Measurements from ENCODE around the gene ATP6V1C2. TPM values are rescaled to one million over a fixed set of nuclear protein-coding genes. Genes with fewer than 3 reads are reported as not detected.

ATP6V1C2 gene
- total RNA-seq, 1 experiment from 2014 or later, result 2.0 TPM

DNA sequence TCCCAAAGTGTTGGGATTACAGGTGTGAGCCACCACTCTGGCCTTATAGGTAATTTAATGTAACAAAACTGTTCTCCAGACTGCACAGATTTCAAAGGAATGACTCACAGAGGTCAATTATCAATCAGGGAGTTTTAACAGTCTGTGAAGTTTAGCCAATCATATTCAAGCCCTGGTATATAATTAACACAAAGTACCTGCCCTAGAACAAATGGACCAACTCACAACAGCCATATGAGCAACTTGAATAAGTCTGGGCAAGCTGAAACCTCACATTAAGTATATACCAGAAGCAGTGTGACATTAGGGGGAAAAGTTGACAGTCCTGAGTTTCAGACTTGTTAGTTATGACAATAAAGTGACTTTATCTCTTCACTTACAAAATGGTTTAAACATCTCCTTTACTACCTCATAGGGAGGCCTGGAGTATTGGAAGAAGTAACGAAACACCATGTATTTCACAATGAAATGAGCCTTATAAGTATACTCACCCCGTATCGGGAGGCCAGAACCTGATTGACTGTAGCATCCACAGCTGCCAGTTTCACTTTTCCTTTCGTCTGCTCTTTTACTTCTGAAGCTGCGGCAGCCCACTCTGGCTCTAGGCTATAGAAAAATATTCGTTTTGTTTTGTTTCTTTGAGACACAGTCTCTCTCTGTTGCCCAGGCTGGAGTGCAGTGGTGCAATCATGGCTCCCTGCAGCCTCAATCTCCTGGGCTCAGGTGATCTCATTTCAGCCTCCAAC is 69.0 kb downstream of the ATP6V1C2 start:
- DNase-seq (ENCODE audit: low read depth, low spot score) (no peak), ATAC-seq (no peak)
- H3K4me1 ChIP-seq (ENCODE audit: control insufficient read depth in 1 of 2, insufficient read depth in 2 of 2, low read length in 2 of 2), result no peaks in the 10 kb centered on the region
- H3K27me3 ChIP-seq (ENCODE audit: insufficient read depth, low read length), result no peaks in the 10 kb centered on the region
- H3K9me2 ChIP-seq (ENCODE audit: insufficient read depth), result no peaks in the 10 kb centered on the region
- H3K27ac ChIP-seq (ENCODE audit: low read depth, low read length), result no peak overlapping the region
- RAD21 ChIA-PET (ENCODE audit: low non-redundant PET in 1 of 2, low total read pairs in 2 of 2, uncharacterized antibody in 2 of 2, unreplicated experiment in 2 of 2), result no interaction called here
- peaks cover 54 to 84% of the 10 kb centered on the region in 2 experiments for H3K36me3 ChIP-seq (ENCODE audit: control insufficient read depth in 1 of 2, insufficient read depth in 2 of 2, low read length in 2 of 2)
- H4K20me1 ChIP-seq (ENCODE audit: insufficient read depth), result no peaks in the 10 kb centered on the region
- POLR2A ChIA-PET, result no interaction called here
- H2AFZ ChIP-seq (ENCODE audit: low read depth, low read length, poor library complexity, severe bottlenecking), result no peak overlapping the region
- CTCF ChIA-PET, result interaction anchor here (0.5 kb wide), 1 partner anchor 65 kb away, joined by 4 read pairs; no protein-coding TSS in a partner anchor
- no peak for TF ChIP-seq ZFX (IDR thresholded peaks at IDR 0.05)
- TF ChIP-seq, protein P1, sequence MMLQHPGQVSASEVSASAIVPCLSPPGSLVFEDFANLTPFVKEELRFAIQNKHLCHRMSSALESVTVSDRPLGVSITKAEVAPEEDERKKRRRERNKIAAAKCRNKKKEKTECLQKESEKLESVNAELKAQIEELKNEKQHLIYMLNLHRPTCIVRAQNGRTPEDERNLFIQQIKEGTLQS (IDR thresholded peaks at IDR 0.05), result no peak
- TF ChIP-seq, protein P2, sequence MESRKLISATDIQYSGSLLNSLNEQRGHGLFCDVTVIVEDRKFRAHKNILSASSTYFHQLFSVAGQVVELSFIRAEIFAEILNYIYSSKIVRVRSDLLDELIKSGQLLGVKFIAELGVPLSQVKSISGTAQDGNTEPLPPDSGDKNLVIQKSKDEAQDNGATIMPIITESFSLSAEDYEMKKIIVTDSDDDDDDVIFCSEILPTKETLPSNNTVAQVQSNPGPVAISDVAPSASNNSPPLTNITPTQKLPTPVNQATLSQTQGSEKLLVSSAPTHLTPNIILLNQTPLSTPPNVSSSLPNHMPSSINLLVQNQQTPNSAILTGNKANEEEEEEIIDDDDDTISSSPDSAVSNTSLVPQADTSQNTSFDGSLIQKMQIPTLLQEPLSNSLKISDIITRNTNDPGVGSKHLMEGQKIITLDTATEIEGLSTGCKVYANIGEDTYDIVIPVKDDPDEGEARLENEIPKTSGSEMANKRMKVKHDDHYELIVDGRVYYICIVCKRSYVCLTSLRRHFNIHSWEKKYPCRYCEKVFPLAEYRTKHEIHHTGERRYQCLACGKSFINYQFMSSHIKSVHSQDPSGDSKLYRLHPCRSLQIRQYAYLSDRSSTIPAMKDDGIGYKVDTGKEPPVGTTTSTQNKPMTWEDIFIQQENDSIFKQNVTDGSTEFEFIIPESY (IDR thresholded peaks at IDR 0.05; ENCODE audit: extremely low read depth, insufficient replicate concordance, low read length), result no peak
- TF ChIP-seq, protein P3, sequence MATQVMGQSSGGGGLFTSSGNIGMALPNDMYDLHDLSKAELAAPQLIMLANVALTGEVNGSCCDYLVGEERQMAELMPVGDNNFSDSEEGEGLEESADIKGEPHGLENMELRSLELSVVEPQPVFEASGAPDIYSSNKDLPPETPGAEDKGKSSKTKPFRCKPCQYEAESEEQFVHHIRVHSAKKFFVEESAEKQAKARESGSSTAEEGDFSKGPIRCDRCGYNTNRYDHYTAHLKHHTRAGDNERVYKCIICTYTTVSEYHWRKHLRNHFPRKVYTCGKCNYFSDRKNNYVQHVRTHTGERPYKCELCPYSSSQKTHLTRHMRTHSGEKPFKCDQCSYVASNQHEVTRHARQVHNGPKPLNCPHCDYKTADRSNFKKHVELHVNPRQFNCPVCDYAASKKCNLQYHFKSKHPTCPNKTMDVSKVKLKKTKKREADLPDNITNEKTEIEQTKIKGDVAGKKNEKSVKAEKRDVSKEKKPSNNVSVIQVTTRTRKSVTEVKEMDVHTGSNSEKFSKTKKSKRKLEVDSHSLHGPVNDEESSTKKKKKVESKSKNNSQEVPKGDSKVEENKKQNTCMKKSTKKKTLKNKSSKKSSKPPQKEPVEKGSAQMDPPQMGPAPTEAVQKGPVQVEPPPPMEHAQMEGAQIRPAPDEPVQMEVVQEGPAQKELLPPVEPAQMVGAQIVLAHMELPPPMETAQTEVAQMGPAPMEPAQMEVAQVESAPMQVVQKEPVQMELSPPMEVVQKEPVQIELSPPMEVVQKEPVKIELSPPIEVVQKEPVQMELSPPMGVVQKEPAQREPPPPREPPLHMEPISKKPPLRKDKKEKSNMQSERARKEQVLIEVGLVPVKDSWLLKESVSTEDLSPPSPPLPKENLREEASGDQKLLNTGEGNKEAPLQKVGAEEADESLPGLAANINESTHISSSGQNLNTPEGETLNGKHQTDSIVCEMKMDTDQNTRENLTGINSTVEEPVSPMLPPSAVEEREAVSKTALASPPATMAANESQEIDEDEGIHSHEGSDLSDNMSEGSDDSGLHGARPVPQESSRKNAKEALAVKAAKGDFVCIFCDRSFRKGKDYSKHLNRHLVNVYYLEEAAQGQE (IDR thresholded peaks at IDR 0.05; ENCODE audit: low read depth), result no peak
- no peak for TF ChIP-seq CEBPB (IDR thresholded peaks at IDR 0.05; ENCODE audit: low read depth)
- TF ChIP-seq POLR2AphosphoS5 (IDR thresholded peaks at IDR 0.05; ENCODE audit: low read depth, low read length), result no peak
- TF ChIP-seq RAD21 (IDR thresholded peaks at IDR 0.05; ENCODE audit: low read depth), result no peak
- TF ChIP-seq CBX3 (IDR thresholded peaks at IDR 0.05; ENCODE audit: low read depth), result no peak
- TF ChIP-seq ELF1 (IDR thresholded peaks at IDR 0.05; ENCODE audit: borderline replicate concordance, low read depth), result no peak
- no peak for TF ChIP-seq YY1 (IDR thresholded peaks at IDR 0.05; ENCODE audit: extremely low read depth, insufficient replicate concordance, low read depth, low read length)
- TF ChIP-seq EGR1 (IDR thresholded peaks at IDR 0.05; ENCODE audit: low read depth), result no peak
- TF ChIP-seq ZNF274 (IDR thresholded peaks at IDR 0.05; ENCODE audit: low read depth, low read length), result no peak
- no peak for TF ChIP-seq SIN3A (IDR thresholded peaks at IDR 0.05; ENCODE audit: low read depth)
- no peak for TF ChIP-seq JUND (IDR thresholded peaks at IDR 0.05)
- no peak for TF ChIP-seq FOSL1 (IDR thresholded peaks at IDR 0.05; ENCODE audit: low read depth)
- TF ChIP-seq, protein P4, sequence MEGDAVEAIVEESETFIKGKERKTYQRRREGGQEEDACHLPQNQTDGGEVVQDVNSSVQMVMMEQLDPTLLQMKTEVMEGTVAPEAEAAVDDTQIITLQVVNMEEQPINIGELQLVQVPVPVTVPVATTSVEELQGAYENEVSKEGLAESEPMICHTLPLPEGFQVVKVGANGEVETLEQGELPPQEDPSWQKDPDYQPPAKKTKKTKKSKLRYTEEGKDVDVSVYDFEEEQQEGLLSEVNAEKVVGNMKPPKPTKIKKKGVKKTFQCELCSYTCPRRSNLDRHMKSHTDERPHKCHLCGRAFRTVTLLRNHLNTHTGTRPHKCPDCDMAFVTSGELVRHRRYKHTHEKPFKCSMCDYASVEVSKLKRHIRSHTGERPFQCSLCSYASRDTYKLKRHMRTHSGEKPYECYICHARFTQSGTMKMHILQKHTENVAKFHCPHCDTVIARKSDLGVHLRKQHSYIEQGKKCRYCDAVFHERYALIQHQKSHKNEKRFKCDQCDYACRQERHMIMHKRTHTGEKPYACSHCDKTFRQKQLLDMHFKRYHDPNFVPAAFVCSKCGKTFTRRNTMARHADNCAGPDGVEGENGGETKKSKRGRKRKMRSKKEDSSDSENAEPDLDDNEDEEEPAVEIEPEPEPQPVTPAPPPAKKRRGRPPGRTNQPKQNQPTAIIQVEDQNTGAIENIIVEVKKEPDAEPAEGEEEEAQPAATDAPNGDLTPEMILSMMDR (IDR thresholded peaks at IDR 0.05 in 2 of 3, conservative IDR thresholded peaks at IDR 0.05 in 1 of 3; ENCODE audit: borderline replicate concordance in 1 of 3, insufficient read depth in 1 of 3, low read depth in 2 of 3, low read length in 2 of 3), result no peak
- TF ChIP-seq EZH2 (IDR thresholded peaks at IDR 0.05), result no peak
- no peak for TF ChIP-seq POLR2A (IDR thresholded peaks at IDR 0.05; ENCODE audit: borderline replicate concordance, extremely low read depth, insufficient read depth, insufficient read length)
- TF ChIP-seq, protein P5, sequence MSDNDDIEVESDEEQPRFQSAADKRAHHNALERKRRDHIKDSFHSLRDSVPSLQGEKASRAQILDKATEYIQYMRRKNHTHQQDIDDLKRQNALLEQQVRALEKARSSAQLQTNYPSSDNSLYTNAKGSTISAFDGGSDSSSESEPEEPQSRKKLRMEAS (IDR thresholded peaks at IDR 0.05), result no peak
- no peak for TF ChIP-seq SRF (IDR thresholded peaks at IDR 0.05; ENCODE audit: low read depth)
- peaks cover 66% of the 10 kb centered on the region for H3K79me2 ChIP-seq (ENCODE audit: insufficient read depth, low read length)
- H3K9me3 ChIP-seq (ENCODE audit: control insufficient read depth in 1 of 2, insufficient read depth in 1 of 2, low read depth in 1 of 2, low read length in 2 of 2), result no peaks in the 10 kb centered on the region
- H3K4me2 ChIP-seq (ENCODE audit: low read length), result no peak overlapping the region
- intact Hi-C loops (cut with micrococcal nuclease), result loop anchor here (5.0 kb wide), 1 partner anchor 83 kb away; no protein-coding TSS in a partner anchor
- BruUV-seq (replicated peaks), result no TSS peak
- H3K9ac ChIP-seq (ENCODE audit: low read length), result no peak overlapping the region
- H3K4me3 ChIP-seq (replicated peaks in 1 of 2; ENCODE audit: low read depth in 1 of 2, low read length in 2 of 2), result no peak overlapping the region

Measured in HCT116 (cell line).